Lower leg skin (tissue), 4 donors: ENCODE measurements around the gene FERMT1. TPM values are rescaled to one million over a fixed set of nuclear protein-coding genes. Genes with fewer than 3 reads are reported as not detected.

Experiments
- DNase-seq, 2 donors: peaks; one replicate each; pipeline ENCODE4 v3.0.0-alpha.2; 2019; ENCODE audit warnings: low spot score in 2 of 2
- H3K4me3 ChIP-seq: fragments of 200-600 bp; sonication (generic); 2 replicates; pipeline ENCODE4 v1.5.1; 2017; ENCODE audit warnings: mild to moderate bottlenecking, low read depth; ENCODE audit not compliant: poor library complexity, severe bottlenecking
- POLR2A ChIP-seq, 2 donors: fragments of 450-650 bp; IDR thresholded peaks; one replicate each; pipeline ENCODE4 v1.6.1; 2016 to 2017; ENCODE audit warnings: antibody characterized with exemption in 2 of 2, mild to moderate bottlenecking in 1 of 2, moderate library complexity in 1 of 2
- WGBS, 2 donors: methylation state at CpG; one replicate each; pipeline ENCODE4 v1.1.5; 2018; 5-methylcytosine and 5-hydroxymethylcytosine counted together
- intact Hi-C: fragments of 100-400 bp; cut with DNase I; formaldehyde crosslinking; loops from one replicate; pipeline ENCODE4 v1.15.0; 2023; ENCODE audit warnings: low total_unique reads
- total RNA-seq, 4 donors: library from RNA; depleted of rRNA; stranded (reverse); fragments of >200 nt; gene quantifications; one replicate each; pipeline ENCODE4 v1.1.0, GENCODE V29; 2016
- TF ChIP-seq, protein P1 (sequence below), 3 donors: fragments of 450-650 bp; IDR thresholded peaks; one replicate each; pipeline ENCODE4 v1.5.1; 2016; ENCODE audit warnings: antibody characterized with exemption in 3 of 3, mild to moderate bottlenecking in 3 of 3, moderate library complexity in 2 of 3

The FERMT1 gene
- total RNA-seq, 4 donors from 2014 or later = 24.2 to 33.0 (median 27.8) TPM

DNA sequence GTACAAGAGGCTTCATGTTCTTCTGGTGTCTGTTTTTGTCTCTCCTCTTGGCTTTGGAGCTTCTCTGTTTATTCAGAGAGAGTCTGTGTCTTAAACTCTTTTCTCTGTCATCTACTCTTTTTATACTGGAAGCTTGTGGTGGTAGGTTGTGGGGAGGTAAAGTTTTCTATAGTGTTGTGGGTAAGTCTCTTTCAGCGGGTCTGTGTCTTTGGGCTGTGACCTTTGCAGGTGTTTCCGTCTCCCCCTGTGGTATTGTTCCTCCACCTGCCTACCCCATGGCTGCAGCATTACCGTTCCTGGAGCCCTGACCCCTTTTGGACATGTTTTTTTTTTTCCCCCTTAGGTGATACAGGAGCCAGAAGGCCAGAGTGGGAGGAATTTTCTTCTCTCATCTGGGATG, 37.9 kb upstream of the FERMT1 start:
- WGBS, 2 donors = 81% methylated on average over 3 of the region's 3 CpGs
- DNase-seq = no peak
- TF ChIP-seq, protein P1, sequence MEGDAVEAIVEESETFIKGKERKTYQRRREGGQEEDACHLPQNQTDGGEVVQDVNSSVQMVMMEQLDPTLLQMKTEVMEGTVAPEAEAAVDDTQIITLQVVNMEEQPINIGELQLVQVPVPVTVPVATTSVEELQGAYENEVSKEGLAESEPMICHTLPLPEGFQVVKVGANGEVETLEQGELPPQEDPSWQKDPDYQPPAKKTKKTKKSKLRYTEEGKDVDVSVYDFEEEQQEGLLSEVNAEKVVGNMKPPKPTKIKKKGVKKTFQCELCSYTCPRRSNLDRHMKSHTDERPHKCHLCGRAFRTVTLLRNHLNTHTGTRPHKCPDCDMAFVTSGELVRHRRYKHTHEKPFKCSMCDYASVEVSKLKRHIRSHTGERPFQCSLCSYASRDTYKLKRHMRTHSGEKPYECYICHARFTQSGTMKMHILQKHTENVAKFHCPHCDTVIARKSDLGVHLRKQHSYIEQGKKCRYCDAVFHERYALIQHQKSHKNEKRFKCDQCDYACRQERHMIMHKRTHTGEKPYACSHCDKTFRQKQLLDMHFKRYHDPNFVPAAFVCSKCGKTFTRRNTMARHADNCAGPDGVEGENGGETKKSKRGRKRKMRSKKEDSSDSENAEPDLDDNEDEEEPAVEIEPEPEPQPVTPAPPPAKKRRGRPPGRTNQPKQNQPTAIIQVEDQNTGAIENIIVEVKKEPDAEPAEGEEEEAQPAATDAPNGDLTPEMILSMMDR (IDR thresholded peaks at IDR 0.05) = no peak
- no peak for TF ChIP-seq POLR2A (IDR thresholded peaks at IDR 0.05)
- intact Hi-C loops = no loop called here
- no peak overlapping the region for H3K4me3 ChIP-seq

DNA sequence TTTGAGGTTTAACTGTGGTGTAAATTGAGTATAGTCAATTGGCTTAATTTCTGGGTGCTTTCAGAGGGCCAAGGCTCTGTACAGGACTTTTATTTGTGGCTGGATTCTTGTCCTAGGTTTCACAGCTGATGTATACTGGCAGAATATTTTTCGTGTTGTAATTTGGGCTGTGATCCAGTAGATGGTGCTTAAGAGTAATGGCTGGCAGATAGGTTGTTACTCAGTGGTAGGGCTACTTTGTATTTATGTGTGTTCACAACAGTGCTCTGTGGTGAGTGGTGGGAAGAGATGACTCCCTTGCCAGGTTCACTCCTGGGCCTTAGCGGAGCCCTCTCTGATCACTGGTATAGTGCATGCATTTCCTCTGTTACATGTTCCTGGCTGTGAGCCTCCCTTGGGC, 34.5 kb upstream of the FERMT1 start:
- no peak for TF ChIP-seq POLR2A (IDR thresholded peaks at IDR 0.05)
- TF ChIP-seq, protein P1 (IDR thresholded peaks at IDR 0.05) = no peak
- no peak overlapping the region for H3K4me3 ChIP-seq
- no peak for DNase-seq
- intact Hi-C loops = no loop called here
- WGBS, 2 donors = 84 to 90% methylated on average over 2 of the region's 2 CpGs

DNA sequence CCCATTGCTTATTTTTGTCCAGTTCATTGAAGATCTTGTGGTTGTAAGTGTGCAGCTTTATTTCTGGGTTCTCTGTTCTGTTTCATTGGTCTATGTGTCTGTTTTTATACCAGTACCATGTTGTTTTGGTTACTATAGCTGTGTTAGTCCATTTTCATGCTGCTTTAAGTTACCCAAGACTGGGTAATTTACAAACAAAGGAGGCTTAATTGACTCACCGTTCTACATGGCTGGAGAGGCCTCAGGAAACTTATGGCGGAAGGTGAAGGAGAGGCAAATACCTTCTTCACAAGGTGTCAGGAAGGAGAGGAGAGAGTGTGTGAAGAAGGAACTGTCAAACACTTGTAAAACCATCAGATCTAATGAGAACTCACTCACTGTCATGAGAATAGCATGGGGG, 29.9 kb upstream of the FERMT1 start:
- WGBS, 2 donors = 56 to 60% methylated on average over 2 of the region's 2 CpGs
- no peak overlapping the region for H3K4me3 ChIP-seq
- DNase-seq = no peak
- intact Hi-C loops = no loop called here
- TF ChIP-seq, protein P1 (IDR thresholded peaks at IDR 0.05) = no peak
- no peak for TF ChIP-seq POLR2A (IDR thresholded peaks at IDR 0.05)

DNA sequence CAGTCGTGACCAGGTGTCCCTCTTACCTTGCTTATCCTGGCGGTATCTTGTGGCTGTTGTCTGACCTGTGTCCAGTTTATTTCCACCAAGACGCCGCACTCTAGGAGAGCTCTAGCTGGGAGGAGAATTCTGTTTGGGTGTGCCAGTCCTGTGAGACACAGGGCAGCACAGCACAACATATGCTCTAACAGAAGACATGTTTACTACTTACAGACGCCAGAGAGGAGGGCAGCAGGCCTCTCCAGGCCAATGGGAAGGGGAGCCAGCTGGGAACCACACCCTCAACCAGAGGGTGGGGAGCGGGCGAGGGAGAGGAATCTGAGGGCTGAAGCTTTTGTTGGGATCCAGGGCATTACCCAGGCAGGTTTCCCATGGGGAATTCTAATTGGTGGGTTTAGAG, 25.2 kb upstream of the FERMT1 start:
- intact Hi-C loops = no loop called here
- 83 to 90% methylated on average over 7 of the region's 7 CpGs for WGBS, 2 donors
- no peak for DNase-seq
- TF ChIP-seq, protein P1 (IDR thresholded peaks at IDR 0.05) = no peak
- H3K4me3 ChIP-seq = no peak overlapping the region

DNA sequence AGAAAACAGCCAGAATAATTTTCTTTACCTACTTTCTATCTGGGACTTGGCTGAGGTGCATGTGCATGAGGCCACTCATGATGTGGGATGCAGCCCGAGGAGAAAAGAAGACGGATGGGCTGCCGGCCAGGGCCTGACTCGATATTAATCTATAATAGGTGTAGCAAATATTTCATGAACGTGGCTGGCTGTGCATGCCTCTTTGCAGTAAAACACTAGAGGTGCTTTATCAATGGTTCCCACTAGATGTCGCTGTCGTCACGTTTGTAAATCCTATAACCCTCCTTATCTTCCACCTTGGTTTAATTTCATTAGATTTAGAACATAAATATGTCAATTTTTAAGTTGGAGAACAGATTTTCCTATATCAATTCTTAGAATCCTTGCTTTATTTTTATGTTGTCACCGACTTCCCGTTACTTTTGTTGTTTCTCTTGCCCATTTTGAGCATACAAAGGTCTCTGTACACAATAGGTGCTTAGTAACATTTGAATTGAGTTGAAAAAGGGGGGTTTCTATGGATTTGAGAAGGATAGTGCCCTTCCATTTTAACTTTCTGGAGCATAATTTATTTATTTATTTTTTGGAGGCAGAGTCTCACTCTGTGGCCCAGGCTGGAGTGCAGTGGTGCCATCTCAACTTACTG, 19.6 kb upstream of the FERMT1 start:
- no peak overlapping the region for H3K4me3 ChIP-seq
- peak in 1 of 2 donors; percentile 57 for DNase-seq
- intact Hi-C loops = no loop called here
- WGBS, 2 donors = 2% methylated on average over 10 of the region's 10 CpGs
- TF ChIP-seq, protein P1 (IDR thresholded peaks at IDR 0.05) = no peak
- no peak for TF ChIP-seq POLR2A (IDR thresholded peaks at IDR 0.05)

DNA sequence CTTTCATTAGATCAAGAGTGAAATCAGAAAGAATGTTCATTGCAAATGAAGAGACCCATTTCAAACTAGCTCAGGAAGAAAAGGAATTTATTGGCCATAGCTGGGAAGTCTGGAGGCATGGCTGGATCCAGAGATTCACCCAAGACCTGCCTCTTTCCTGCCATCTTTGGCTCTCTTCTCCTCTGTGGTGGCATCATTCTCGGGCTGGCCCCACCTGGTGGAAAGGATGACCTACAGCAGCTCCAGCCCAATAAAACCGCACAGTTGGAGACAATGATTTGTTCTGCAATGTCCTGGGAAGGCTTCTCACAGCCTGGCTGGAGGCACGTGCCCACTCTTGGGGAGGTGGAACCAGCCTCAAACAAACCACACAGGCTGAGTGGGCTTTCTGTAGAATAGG, 18.1 kb upstream of the FERMT1 start:
- H3K4me3 ChIP-seq = no peak overlapping the region
- intact Hi-C loops = no loop called here
- TF ChIP-seq, protein P1 (IDR thresholded peaks at IDR 0.05) = no peak
- TF ChIP-seq POLR2A (IDR thresholded peaks at IDR 0.05) = no peak
- WGBS, 2 donors = 76 to 83% methylated on average over 3 of the region's 3 CpGs
- no peak for DNase-seq
